ENCODE data around the gene TSPEAR. TPM values are rescaled to one million over a fixed set of nuclear protein-coding genes. Genes with fewer than 3 reads are reported as not detected.

Gene TSPEAR
- total and polyA plus RNA-seq, 9 of the 15 experiments (the other 6 are each of a cell fraction or from before 2014, with no cell fraction given): not detected

- no peak for TF ChIP-seq XRCC4 (IDR thresholded peaks at IDR 0.05; ENCODE audit: extremely low read depth, insufficient read depth, insufficient read length)
- TF ChIP-seq KLF1 (tag; IDR thresholded peaks at IDR 0.05): no peak
- no peak for TF ChIP-seq ZNF239 (CRISPR knock-in tag; IDR thresholded peaks at IDR 0.05)
Observed at GRCh38 chr21:44656868-44657267, 54.5 kb downstream of the TSPEAR start (continued).

DNA sequence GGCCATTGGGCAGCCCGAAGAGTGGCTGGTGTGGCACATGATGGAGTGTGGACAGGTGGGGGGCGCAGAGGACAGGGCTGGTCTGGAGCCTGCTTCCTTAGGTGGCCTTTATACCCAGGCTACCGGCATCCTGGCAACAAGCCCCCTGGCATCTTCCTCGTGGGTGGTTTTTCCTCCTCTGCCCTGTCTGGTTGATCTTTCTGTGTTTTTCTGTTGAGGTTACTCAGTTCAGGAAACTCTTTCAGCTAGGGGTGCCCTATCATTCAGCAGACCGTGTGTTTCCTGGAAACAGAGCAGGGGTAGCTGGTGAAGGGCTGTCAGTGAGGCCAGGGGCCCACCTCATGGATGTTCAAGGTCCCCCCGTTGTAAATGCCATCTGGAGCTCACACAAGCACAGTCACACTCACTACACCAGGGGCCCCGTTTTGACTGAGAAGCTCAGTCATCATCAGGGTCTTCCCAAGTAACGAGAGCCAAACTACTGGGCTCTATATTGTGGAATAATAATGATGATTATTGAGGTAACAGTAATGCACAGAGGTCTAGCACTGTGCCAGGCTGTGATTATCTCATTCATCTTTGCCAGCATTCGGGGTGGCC lies 56.7 kb downstream of the TSPEAR start, which contains the start of gene KRTAP12-4:
Gene KRTAP12-4 (minus strand): TSS at position 84 of the 600 bp plus-strand sequence. CDS start 45 bp downstream, at position 39.
- ATAC-seq: no peak
- no peak within 1 kb of the TSS for H2AFZ ChIP-seq (ENCODE audit: low read depth, low read length)
- FAIRE-seq: no peak
- H3K27me3 ChIP-seq (ENCODE audit: control insufficient read depth in 2 of 2, insufficient read depth in 2 of 2, low read length in 2 of 2): peaks cover 11 to 52% of the 10 kb centered on the region in 2 experiments; a peak in 4 of 5 replicates
- no peak for DNase-seq (ENCODE audit: extremely low read depth in 1 of 4, low spot score in 3 of 4)
- H3K27ac ChIP-seq (ENCODE audit: extremely low read depth, low read depth, low read length): no peak within 1 kb of the TSS
- no peak within 1 kb of the TSS for H3K4me2 ChIP-seq (ENCODE audit: insufficient read depth, low read length)
- H3K9ac ChIP-seq (ENCODE audit: insufficient read depth in 1 of 2, low read depth in 2 of 2, low read length in 2 of 2): no peak within 1 kb of the TSS
- 1% methylated on average over 9 of the region's 9 CpGs for WGBS (ENCODE audit: insufficient coverage, low coverage, missing lambda C conversion rate)
- peaks cover 0 to 8% of the 10 kb centered on the region in 2 experiments; a peak in 2 of 5 replicates for H3K4me1 ChIP-seq (replicated peaks in 1 of 2; ENCODE audit: control insufficient read depth in 2 of 2, insufficient read depth in 2 of 2, low read length in 2 of 2)
- no peaks in the 10 kb centered on the region for H3K79me2 ChIP-seq (ENCODE audit: control insufficient read depth, insufficient read depth, low read length)
- intact Hi-C loops (cut with micrococcal nuclease): no loop called here
- in situ Hi-C loops (cut with MboI): no loop called here
- BruUV-seq (replicated peaks): no TSS peak
- no peaks in the 10 kb centered on the region for H3K36me3 ChIP-seq (ENCODE audit: control insufficient read depth, insufficient read depth, low read length)
- POLR2A ChIA-PET: interaction anchor here (1.2 kb wide), 1 partner anchor 88 kb away, joined by 3 read pairs; no protein-coding TSS in a partner anchor
- no peaks in the 10 kb centered on the region for H3K9me3 ChIP-seq (replicated peaks; ENCODE audit: control insufficient read depth, insufficient read depth, low read depth, low read length)
- CTCF ChIA-PET (ENCODE audit: low intra/inter-chr PET ratio): no interaction called here
- no peaks in the 10 kb centered on the region for H4K20me1 ChIP-seq (replicated peaks; ENCODE audit: control insufficient read depth, insufficient read depth, low read length)
- TF ChIP-seq HOXB6 (CRISPR knock-in tag; IDR thresholded peaks at IDR 0.05; ENCODE audit: borderline replicate concordance) (no peak), DEAF1 (CRISPR knock-in tag; IDR thresholded peaks at IDR 0.05) (no peak)
- no peak within 1 kb of the TSS for H3K4me3 ChIP-seq
- H3K9me1 ChIP-seq (ENCODE audit: control insufficient read depth, insufficient read depth, low read length): no peaks in the 10 kb centered on the region
